SK-N-SH treated with all-trans-retinoic acid at 6 μM for 48 hours (cell line): ENCODE data around the gene DLG1.

Experiments
- ATAC-seq: fragments of 200-7000 bp; cut with Tn5 transposase; 3 replicates; pipeline ENCODE4 v1.9.1; 2020; ENCODE audit warnings: mild to moderate bottlenecking, moderate library complexity
- ARNTL ChIP-seq: fragments of 450-650 bp; formaldehyde crosslinking; IDR thresholded peaks from 2 replicates; pipeline ENCODE4 v1.5.0; 2020; ENCODE audit warnings: low read depth, mild to moderate bottlenecking, moderate library complexity, borderline replicate concordance
- BACH2 ChIP-seq: fragments of 250-450 bp; sonication (Bioruptor Pico); IDR thresholded peaks from 2 replicates; pipeline ENCODE4 v1.9.0; 2021; ENCODE audit warnings: mild to moderate bottlenecking, borderline replicate concordance
- GLIS3 ChIP-seq: fragments of 250-450 bp; sonication (Bioruptor Pico); IDR thresholded peaks from 2 replicates; pipeline ENCODE4 v1.5.0; 2020; ENCODE audit warnings: mild to moderate bottlenecking, moderate library complexity
- ISL1 ChIP-seq: fragments of 250-450 bp; sonication (Bioruptor Pico); IDR thresholded peaks from 2 replicates; pipeline ENCODE4 v2.1.2; 2022; ENCODE audit warnings: mild to moderate bottlenecking, moderate library complexity
- OSR1 ChIP-seq: fragments of 250-450 bp; sonication (Bioruptor Pico); IDR thresholded peaks from 2 replicates; pipeline ENCODE4 v1.8.0; 2022; ENCODE audit warnings: moderate library complexity, mild to moderate bottlenecking, inconsistent platforms
- PPARA ChIP-seq: fragments of 250-450 bp; sonication (Bioruptor Pico); IDR thresholded peaks from 2 replicates; pipeline ENCODE4 v1.5.0; 2020; ENCODE audit warnings: mild to moderate bottlenecking, borderline replicate concordance
- SNAI2 ChIP-seq: fragments of 250-450 bp; sonication (Bioruptor Pico); IDR thresholded peaks from 2 replicates; pipeline ENCODE4 v1.5.0; 2020; ENCODE audit warnings: mild to moderate bottlenecking, moderate library complexity
- TCF4 ChIP-seq: fragments of 250-450 bp; sonication (Bioruptor Pico); IDR thresholded peaks from 2 replicates; pipeline ENCODE4 v1.8.0; 2021; ENCODE audit warnings: mild to moderate bottlenecking, moderate library complexity, borderline replicate concordance
- TOX ChIP-seq: fragments of 250-450 bp; sonication (Bioruptor Pico); IDR thresholded peaks from 2 replicates; pipeline ENCODE4 v1.8.0; 2021; ENCODE audit warnings: mild to moderate bottlenecking, moderate library complexity, borderline replicate concordance
- ZC3H10 ChIP-seq: fragments of 250-450 bp; sonication (Bioruptor Pico); IDR thresholded peaks from 2 replicates; pipeline ENCODE4 v1.5.1; 2021; ENCODE audit warnings: mild to moderate bottlenecking, moderate library complexity
- ZFP3 ChIP-seq: fragments of 250-450 bp; sonication (Bioruptor Pico); IDR thresholded peaks from 2 replicates; pipeline ENCODE4 v1.5.0; 2020; ENCODE audit warnings: mild to moderate bottlenecking, moderate library complexity
- ZFP30 ChIP-seq: fragments of 450-650 bp; formaldehyde crosslinking; IDR thresholded peaks from 2 replicates; pipeline ENCODE4 v1.5.0; 2022; ENCODE audit warnings: mild to moderate bottlenecking, moderate library complexity
- ZNF70 ChIP-seq: fragments of 450-650 bp; formaldehyde crosslinking; IDR thresholded peaks from 2 replicates; pipeline ENCODE4 v1.5.0; 2020; ENCODE audit warnings: mild to moderate bottlenecking, moderate library complexity
- TF ChIP-seq, protein P1 (sequence below): fragments of 250-450 bp; sonication (Bioruptor Pico); IDR thresholded peaks from 2 replicates; pipeline ENCODE4 v1.8.0; 2020; ENCODE audit warnings: mild to moderate bottlenecking, moderate library complexity, borderline replicate concordance
- TF ChIP-seq, protein P2 (sequence below): fragments of 250-450 bp; sonication (Bioruptor Pico); IDR thresholded peaks from 2 replicates; pipeline ENCODE4 v1.5.0; 2020; ENCODE audit warnings: mild to moderate bottlenecking, moderate library complexity
- TF ChIP-seq, protein P3 (sequence below): fragments of 250-450 bp; sonication (Bioruptor Pico); IDR thresholded peaks from 2 replicates; pipeline ENCODE4 v1.5.1; 2020; ENCODE audit warnings: low read depth, mild to moderate bottlenecking, moderate library complexity
- TF ChIP-seq, protein P4 (sequence below): fragments of 250-450 bp; sonication (Bioruptor Pico); IDR thresholded peaks from 2 replicates; pipeline ENCODE4 v1.5.1; 2021; ENCODE audit warnings: mild to moderate bottlenecking, moderate library complexity

DLG1 gene

DNA sequence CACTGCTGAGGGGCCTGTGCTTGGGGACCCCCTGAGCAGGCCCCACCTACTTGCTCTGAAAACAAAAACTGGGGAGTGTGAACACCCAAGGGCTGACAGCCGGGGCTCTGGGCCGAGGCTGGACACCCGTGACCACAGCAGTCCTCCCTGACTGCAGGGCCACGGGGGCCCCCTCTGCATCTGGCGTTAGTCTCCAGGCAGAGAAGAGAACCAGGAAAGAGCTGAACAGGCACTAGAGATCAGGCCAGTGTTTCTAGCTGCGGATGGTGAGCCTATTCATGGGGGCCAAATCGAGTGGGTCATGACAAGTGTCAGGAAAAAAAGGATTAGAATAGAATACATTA, 285.9 kb downstream of the DLG1 start:
- no peak for ATAC-seq
- no peak for TF ChIP-seq PPARA (CRISPR knock-in tag)
- TF ChIP-seq, protein P1, sequence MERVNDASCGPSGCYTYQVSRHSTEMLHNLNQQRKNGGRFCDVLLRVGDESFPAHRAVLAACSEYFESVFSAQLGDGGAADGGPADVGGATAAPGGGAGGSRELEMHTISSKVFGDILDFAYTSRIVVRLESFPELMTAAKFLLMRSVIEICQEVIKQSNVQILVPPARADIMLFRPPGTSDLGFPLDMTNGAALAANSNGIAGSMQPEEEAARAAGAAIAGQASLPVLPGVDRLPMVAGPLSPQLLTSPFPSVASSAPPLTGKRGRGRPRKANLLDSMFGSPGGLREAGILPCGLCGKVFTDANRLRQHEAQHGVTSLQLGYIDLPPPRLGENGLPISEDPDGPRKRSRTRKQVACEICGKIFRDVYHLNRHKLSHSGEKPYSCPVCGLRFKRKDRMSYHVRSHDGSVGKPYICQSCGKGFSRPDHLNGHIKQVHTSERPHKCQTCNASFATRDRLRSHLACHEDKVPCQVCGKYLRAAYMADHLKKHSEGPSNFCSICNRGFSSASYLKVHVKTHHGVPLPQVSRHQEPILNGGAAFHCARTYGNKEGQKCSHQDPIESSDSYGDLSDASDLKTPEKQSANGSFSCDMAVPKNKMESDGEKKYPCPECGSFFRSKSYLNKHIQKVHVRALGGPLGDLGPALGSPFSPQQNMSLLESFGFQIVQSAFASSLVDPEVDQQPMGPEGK (CRISPR knock-in tag), result no peak
- no peak for TF ChIP-seq SNAI2 (CRISPR knock-in tag)
- no peak for TF ChIP-seq BACH2
- TF ChIP-seq, protein P2, sequence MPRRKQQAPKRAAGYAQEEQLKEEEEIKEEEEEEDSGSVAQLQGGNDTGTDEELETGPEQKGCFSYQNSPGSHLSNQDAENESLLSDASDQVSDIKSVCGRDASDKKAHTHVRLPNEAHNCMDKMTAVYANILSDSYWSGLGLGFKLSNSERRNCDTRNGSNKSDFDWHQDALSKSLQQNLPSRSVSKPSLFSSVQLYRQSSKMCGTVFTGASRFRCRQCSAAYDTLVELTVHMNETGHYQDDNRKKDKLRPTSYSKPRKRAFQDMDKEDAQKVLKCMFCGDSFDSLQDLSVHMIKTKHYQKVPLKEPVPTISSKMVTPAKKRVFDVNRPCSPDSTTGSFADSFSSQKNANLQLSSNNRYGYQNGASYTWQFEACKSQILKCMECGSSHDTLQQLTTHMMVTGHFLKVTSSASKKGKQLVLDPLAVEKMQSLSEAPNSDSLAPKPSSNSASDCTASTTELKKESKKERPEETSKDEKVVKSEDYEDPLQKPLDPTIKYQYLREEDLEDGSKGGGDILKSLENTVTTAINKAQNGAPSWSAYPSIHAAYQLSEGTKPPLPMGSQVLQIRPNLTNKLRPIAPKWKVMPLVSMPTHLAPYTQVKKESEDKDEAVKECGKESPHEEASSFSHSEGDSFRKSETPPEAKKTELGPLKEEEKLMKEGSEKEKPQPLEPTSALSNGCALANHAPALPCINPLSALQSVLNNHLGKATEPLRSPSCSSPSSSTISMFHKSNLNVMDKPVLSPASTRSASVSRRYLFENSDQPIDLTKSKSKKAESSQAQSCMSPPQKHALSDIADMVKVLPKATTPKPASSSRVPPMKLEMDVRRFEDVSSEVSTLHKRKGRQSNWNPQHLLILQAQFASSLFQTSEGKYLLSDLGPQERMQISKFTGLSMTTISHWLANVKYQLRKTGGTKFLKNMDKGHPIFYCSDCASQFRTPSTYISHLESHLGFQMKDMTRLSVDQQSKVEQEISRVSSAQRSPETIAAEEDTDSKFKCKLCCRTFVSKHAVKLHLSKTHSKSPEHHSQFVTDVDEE (CRISPR knock-in tag), result no peak

DNA sequence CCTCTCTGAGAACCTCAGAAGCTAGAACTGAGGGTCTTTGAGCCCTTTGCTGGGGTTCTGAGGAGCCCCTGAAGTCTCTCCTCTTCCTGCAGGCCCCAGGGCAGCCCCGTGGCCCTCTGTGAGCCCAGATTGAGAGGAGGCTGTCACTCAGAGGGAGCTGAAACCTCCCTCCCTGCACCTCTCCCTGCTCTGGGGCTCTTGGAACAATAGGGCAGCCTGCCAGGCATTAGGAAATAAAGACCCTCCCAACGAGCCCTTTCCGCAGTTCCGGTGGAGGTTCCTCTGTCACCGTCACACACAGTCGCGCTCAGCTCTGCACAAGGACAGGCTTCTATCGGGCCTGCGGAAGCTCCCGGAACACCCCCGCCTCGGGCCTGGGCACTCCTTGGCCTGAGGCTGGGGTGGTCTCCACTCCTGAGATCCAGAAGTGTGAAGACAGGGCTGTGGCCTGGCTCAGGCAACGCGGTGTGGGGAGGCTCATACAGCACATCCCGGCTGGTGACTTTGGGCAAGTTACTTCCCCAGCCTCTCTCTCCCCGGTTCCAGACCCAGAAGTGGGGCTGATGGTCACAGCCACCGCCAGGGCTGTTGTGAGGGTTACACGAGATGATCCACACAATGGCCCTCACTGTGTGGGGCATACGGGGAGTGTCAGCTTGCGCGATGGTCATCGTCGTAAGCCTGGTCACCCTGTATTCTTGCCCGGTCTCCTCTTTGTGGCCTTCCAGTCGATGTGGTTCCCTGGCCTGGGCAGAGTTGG, 286.5 kb downstream of the DLG1 start:
- TF ChIP-seq ZFP3 (CRISPR knock-in tag) (no peak), GLIS3 (CRISPR knock-in tag) (no peak), ZFP30 (no peak), ZNF70 (CRISPR knock-in tag) (no peak), SNAI2 (CRISPR knock-in tag) (no peak), ISL1 (no peak), ARNTL (CRISPR knock-in tag) (no peak), TOX (CRISPR knock-in tag) (no peak), ZC3H10 (CRISPR knock-in tag) (no peak)
- TF ChIP-seq, protein P3, sequence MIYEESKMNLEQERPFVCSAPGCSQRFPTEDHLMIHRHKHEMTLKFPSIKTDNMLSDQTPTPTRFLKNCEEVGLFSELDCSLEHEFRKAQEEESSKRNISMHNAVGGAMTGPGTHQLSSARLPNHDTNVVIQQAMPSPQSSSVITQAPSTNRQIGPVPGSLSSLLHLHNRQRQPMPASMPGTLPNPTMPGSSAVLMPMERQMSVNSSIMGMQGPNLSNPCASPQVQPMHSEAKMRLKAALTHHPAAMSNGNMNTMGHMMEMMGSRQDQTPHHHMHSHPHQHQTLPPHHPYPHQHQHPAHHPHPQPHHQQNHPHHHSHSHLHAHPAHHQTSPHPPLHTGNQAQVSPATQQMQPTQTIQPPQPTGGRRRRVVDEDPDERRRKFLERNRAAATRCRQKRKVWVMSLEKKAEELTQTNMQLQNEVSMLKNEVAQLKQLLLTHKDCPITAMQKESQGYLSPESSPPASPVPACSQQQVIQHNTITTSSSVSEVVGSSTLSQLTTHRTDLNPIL (CRISPR knock-in tag), result no peak
- TF ChIP-seq, protein P2 (CRISPR knock-in tag), result no peak
- TF ChIP-seq, protein P4, sequence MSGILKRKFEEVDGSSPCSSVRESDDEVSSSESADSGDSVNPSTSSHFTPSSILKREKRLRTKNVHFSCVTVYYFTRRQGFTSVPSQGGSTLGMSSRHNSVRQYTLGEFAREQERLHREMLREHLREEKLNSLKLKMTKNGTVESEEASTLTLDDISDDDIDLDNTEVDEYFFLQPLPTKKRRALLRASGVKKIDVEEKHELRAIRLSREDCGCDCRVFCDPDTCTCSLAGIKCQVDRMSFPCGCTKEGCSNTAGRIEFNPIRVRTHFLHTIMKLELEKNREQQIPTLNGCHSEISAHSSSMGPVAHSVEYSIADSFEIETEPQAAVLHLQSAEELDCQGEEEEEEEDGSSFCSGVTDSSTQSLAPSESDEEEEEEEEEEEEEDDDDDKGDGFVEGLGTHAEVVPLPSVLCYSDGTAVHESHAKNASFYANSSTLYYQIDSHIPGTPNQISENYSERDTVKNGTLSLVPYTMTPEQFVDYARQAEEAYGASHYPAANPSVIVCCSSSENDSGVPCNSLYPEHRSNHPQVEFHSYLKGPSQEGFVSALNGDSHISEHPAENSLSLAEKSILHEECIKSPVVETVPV (CRISPR knock-in tag), result no peak
- no peak for ATAC-seq

DNA sequence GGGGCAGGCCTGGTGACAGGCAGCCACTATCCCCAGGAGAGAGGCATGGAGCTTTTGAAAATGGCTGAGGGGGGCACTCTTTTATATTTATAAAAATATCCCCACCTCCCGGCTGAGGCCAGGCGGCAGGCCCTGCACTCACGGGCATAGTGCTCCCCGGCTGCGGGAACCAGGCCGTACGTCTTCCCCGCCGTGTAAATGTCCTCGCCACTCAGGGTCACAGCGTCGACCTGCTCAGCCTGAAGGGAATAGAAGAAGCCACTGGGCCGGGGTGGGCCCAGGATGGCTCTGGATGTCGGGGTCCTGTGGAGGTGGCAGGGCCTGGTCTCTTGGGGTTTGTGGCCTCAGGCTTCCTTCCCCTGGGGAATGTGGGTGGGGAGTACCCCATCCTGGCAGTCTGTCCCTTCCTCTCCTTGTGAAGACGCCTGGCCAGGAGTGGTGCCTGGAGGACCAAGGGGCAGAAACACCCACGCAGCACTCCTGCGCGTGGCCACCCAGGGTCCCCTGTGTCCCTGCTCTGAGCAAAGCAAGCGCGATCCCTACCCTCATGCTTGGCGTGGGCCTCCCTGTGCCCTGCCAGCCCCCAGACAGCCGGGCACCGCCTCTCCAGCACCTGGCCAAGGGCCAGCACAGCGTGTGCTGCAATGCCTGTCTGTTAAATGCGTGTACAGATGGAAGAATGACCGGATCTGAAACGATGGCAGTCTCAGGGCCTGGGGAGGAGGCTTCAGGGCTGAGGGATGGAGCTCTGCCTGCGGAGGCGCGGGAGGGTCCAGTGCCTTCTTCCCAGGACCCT, 287.7 kb downstream of the DLG1 start:
- ATAC-seq, result peak; percentile 14; the same call in 1 of the 3 replicates
- no peak for TF ChIP-seq SNAI2 (CRISPR knock-in tag)
- TF ChIP-seq TCF4 (CRISPR knock-in tag), result no peak
- TF ChIP-seq ISL1, result no peak
- TF ChIP-seq, protein P4 (CRISPR knock-in tag), result no peak
- no peak for TF ChIP-seq OSR1 (CRISPR knock-in tag)
- TF ChIP-seq, all 23 proteins: peak for 0
